Testis (tissue), 3 donors: Measurements from ENCODE around the gene VSTM5. TPM values are rescaled to one million over a fixed set of nuclear protein-coding genes. Genes with fewer than 3 reads are reported as not detected.

Source experiments
- DNase-seq: peaks from one replicate; pipeline ENCODE4 v3.0.0-alpha.2; 2019
- H3K27ac ChIP-seq, 2 donors: fragments of 200-600 bp; sonication (generic); one replicate each; pipeline ENCODE4 v1.5.1; 2019
- H3K27me3 ChIP-seq: fragments of 200-600 bp; sonication (generic); one replicate; pipeline ENCODE4 v1.5.1; 2019
- H3K36me3 ChIP-seq: fragments of 200-600 bp; sonication (generic); one replicate; pipeline ENCODE4 v1.5.1; 2017; ENCODE audit warnings: low read depth; ENCODE audit errors: missing control alignments
- H3K4me1 ChIP-seq: fragments of 200-600 bp; sonication (generic); one replicate; pipeline ENCODE4 v1.5.1; 2019
- H3K4me3 ChIP-seq, 2 donors: fragments of 200-600 bp; sonication (generic); one replicate each; pipeline ENCODE4 v1.5.1; 2017 to 2019
- H3K9me3 ChIP-seq: fragments of 200-600 bp; sonication (generic); one replicate; pipeline ENCODE4 v1.5.1; 2017
- POLR2A ChIP-seq: fragments of 450-650 bp; IDR thresholded peaks from one replicate; pipeline ENCODE4 v1.6.1; 2017; ENCODE audit warnings: antibody characterized with exemption, mild to moderate bottlenecking, moderate library complexity
- WGBS, 2 donors: methylation state at CpG; one replicate each; pipeline ENCODE4 v1.1.5; 2018; 5-methylcytosine and 5-hydroxymethylcytosine counted together
- intact Hi-C: fragments of 100-400 bp; cut with DNase I; formaldehyde crosslinking; loops from one replicate; pipeline ENCODE4 v1.15.1; 2023; ENCODE audit warnings: low total_unique reads
- polyA plus RNA-seq: library from polyadenylated mRNA; stranded (reverse); fragments of 350-450 nt; fragmentation: Illumina TruSeq; extraction: RNeasy Lipid Tissue Mini Kit (QIAGEN cat#74804); gene quantifications from one replicate; pipeline ENCODE4 v1.2.3, GENCODE V29; 2014; ENCODE audit warnings: low read depth, low replicate concordance; ENCODE audit not compliant: insufficient read depth
- small RNA-seq, 2 donors: library from RNA; depleted of rRNA; stranded (forward); fragments of <200 nt; gene quantifications; one replicate each; pipeline ENCODE3, GENCODE V24; 2016
- total RNA-seq, 2 donors: library from RNA; depleted of rRNA; stranded (reverse); fragments of >200 nt; gene quantifications; one replicate each; pipeline ENCODE4 v1.2.3, GENCODE V29; 2016
- TF ChIP-seq, protein P1 (sequence below), 3 experiments: fragments of 450-650 bp in 2 of 3; fragments of 200-600 bp in 1 of 3; sonication (generic) in 1 of 3; IDR thresholded peaks; one replicate each; pipeline ENCODE4 v1.5.1; 2016 to 2019; ENCODE audit warnings: antibody characterized with exemption in 3 of 3, mild to moderate bottlenecking in 2 of 3, moderate library complexity in 1 of 3

The VSTM5 gene
- total and polyA plus RNA-seq, 3 donors from 2014 or later: 0.26 to 0.50 (median 0.31) TPM

- H3K4me3 ChIP-seq: no peak overlapping the region
- no peak for DNase-seq
- no peaks in the 10 kb centered on the region for H3K36me3 ChIP-seq
- H3K4me1 ChIP-seq: no peaks in the 10 kb centered on the region
- no peak for TF ChIP-seq POLR2A
- TF ChIP-seq, protein P1, sequence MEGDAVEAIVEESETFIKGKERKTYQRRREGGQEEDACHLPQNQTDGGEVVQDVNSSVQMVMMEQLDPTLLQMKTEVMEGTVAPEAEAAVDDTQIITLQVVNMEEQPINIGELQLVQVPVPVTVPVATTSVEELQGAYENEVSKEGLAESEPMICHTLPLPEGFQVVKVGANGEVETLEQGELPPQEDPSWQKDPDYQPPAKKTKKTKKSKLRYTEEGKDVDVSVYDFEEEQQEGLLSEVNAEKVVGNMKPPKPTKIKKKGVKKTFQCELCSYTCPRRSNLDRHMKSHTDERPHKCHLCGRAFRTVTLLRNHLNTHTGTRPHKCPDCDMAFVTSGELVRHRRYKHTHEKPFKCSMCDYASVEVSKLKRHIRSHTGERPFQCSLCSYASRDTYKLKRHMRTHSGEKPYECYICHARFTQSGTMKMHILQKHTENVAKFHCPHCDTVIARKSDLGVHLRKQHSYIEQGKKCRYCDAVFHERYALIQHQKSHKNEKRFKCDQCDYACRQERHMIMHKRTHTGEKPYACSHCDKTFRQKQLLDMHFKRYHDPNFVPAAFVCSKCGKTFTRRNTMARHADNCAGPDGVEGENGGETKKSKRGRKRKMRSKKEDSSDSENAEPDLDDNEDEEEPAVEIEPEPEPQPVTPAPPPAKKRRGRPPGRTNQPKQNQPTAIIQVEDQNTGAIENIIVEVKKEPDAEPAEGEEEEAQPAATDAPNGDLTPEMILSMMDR (IDR thresholded peaks at IDR 0.05): no peak
- intact Hi-C loops: no loop called here
- H3K27me3 ChIP-seq: no peaks in the 10 kb centered on the region
- 95% methylated on average over 3 of the region's 3 CpGs for WGBS, 2 donors
- H3K9me3 ChIP-seq: no peaks in the 10 kb centered on the region
- H3K27ac ChIP-seq: no peak overlapping the region
Measured at GRCh38 chr11:93773045-93773477, 77.4 kb downstream of the VSTM5 start.

GRCh38 chr11:93772123-93772522, 78.3 kb downstream of the VSTM5 start:
- H3K36me3 ChIP-seq: no peaks in the 10 kb centered on the region
- H3K27me3 ChIP-seq: no peaks in the 10 kb centered on the region
- no peak for TF ChIP-seq POLR2A
- TF ChIP-seq, protein P1 (IDR thresholded peaks at IDR 0.05): no peak
- intact Hi-C loops: no loop called here
- no peak for DNase-seq
- 98 to 100% methylated on average over 4 of the region's 4 CpGs for WGBS, 2 donors
- no peaks in the 10 kb centered on the region for H3K9me3 ChIP-seq
- no peak overlapping the region for H3K4me3 ChIP-seq
- no peaks in the 10 kb centered on the region for H3K4me1 ChIP-seq
- H3K27ac ChIP-seq: no peak overlapping the region

GRCh38 chr11:93770160-93770559, 80.3 kb downstream of the VSTM5 start:
- 42 to 53% methylated on average over 1 of the region's 1 CpG for WGBS, 2 donors
- intact Hi-C loops: no loop called here
- Histone ChIP-seq H3K4me3 (no peak overlapping the region), H3K27me3 (no peaks in the 10 kb centered on the region), H3K9me3 (no peaks in the 10 kb centered on the region), H3K36me3 (no peaks in the 10 kb centered on the region), H3K4me1 (no peaks in the 10 kb centered on the region), H3K27ac (no peak overlapping the region)
- no peak for DNase-seq
- TF ChIP-seq POLR2A: no peak
- TF ChIP-seq, protein P1 (IDR thresholded peaks at IDR 0.05): no peak

Small RNA genes lying within 50 kb of the gene (small RNA-seq; reads per million reads assigned to genes)
- 0 reads per million in 2 donors for gene RF00019

Other genes with a start within 250 kb of the VSTM5 start
- gene CEP295, start 188.9 kb downstream of the VSTM5 start, total RNA-seq: 10 to 100 TPM; 33.9 to 45.5 TPM
- 9.8 TPM for gene CEP295, start 188.9 kb downstream of the VSTM5 start, polyA plus RNA-seq
- 10 to 100 TPM; 70.3 to 88.5 TPM for gene TAF1D, start 109.1 kb downstream of the VSTM5 start, total RNA-seq
- 24.0 TPM for gene TAF1D, start 109.1 kb downstream of the VSTM5 start, polyA plus RNA-seq
- gene C11orf54, start 108.9 kb downstream of the VSTM5 start, total RNA-seq: 10 to 100 TPM; 28.5 to 49.5 TPM
- gene C11orf54, start 108.9 kb downstream of the VSTM5 start, polyA plus RNA-seq: 32.6 TPM
- 10 to 100 TPM; 23.2 to 29.8 TPM for gene MED17, start 66.3 kb downstream of the VSTM5 start, total RNA-seq
- 22.4 TPM for gene MED17, start 66.3 kb downstream of the VSTM5 start, polyA plus RNA-seq
- gene HEPHL1, start 170.7 kb upstream of the VSTM5 start, total RNA-seq: under 1 TPM; 0.24 to 0.87 TPM
- gene HEPHL1, start 170.7 kb upstream of the VSTM5 start, polyA plus RNA-seq: 0.54 TPM